NK-92 treated with Interleukin-12 subunit alpha and Interleukin-12 subunit beta, amount 100 ng/mL, for 24 hours (cell line): ENCODE data around the gene CALHM3.

ENCODE experiments used
- DNase-seq: peaks from one replicate; lab custom pipeline; 2025; lab: John Stamatoyannopoulos, UW

Gene CALHM3

GRCh38 chr10:103450201-103450695 lies 28.8 kb downstream of the CALHM3 start:
- no peak for DNase-seq

- no peak for DNase-seq
Observed at GRCh38 chr10:103449208-103450144, 29.6 kb downstream of the CALHM3 start.

- no peak for DNase-seq
Observed at GRCh38 chr10:103448746-103449145, 30.3 kb downstream of the CALHM3 start.

GRCh38 chr10:103447187-103447586 lies 31.9 kb downstream of the CALHM3 start:
- no peak for DNase-seq

- no peak for DNase-seq
Observed at GRCh38 chr10:103445767-103446567, 33.1 kb downstream of the CALHM3 start.

- DNase-seq: no peak
Observed at GRCh38 chr10:103445366-103445765, 33.7 kb downstream of the CALHM3 start.

GRCh38 chr10:103444478-103444877 lies 34.6 kb downstream of the CALHM3 start:
- DNase-seq: no peak

GRCh38 chr10:103443475-103444185 lies 35.4 kb downstream of the CALHM3 start:
- no peak for DNase-seq

- no peak for DNase-seq
Observed at GRCh38 chr10:103442031-103442461, 37.0 kb downstream of the CALHM3 start.

- no peak for DNase-seq
Observed at GRCh38 chr10:103441611-103442010, 37.4 kb downstream of the CALHM3 start.

- DNase-seq: no peak
Observed at GRCh38 chr10:103441206-103441605, 37.8 kb downstream of the CALHM3 start.

GRCh38 chr10:103440416-103440815 lies 38.6 kb downstream of the CALHM3 start:
- no peak for DNase-seq

GRCh38 chr10:103439776-103440175 lies 39.3 kb downstream of the CALHM3 start:
- no peak for DNase-seq

- DNase-seq: no peak
Observed at GRCh38 chr10:103433858-103434257, 45.2 kb downstream of the CALHM3 start.

- DNase-seq: no peak
Observed at GRCh38 chr10:103431902-103432301, 47.1 kb downstream of the CALHM3 start.

- DNase-seq: no peak
Observed at GRCh38 chr10:103429647-103430046, 49.4 kb downstream of the CALHM3 start.

- no peak for DNase-seq
Observed at GRCh38 chr10:103428989-103429643, 49.9 kb downstream of the CALHM3 start.

GRCh38 chr10:103427866-103428265 lies 51.2 kb downstream of the CALHM3 start:
- DNase-seq: no peak

- DNase-seq: no peak
Observed at GRCh38 chr10:103423748-103424147, 55.3 kb downstream of the CALHM3 start.
